ENCODE data around the gene CASKIN2. TPM values are rescaled to one million over a fixed set of nuclear protein-coding genes. Genes with fewer than 3 reads are reported as not detected.

Gene CASKIN2
- polyA plus RNA-seq, 3 donors: 0.33 TPM; not detected in 2

GRCh38 chr17:75517297-75517865 is 2.0 kb upstream of the CASKIN2 start:
- H3K9ac ChIP-seq (ENCODE audit: insufficient read depth, low read length, poor library complexity, severe bottlenecking): no peak overlapping the region
- peaks cover 0 to 3% (median 0%) of the 10 kb centered on the region in 7 donors for H3K9me3 Mint-ChIP-seq
- H3K79me2 ChIP-seq (ENCODE audit: insufficient read depth, low read length): no peaks in the 10 kb centered on the region
- H3K4me1 Mint-ChIP-seq: peaks cover 18% of the 10 kb centered on the region
- peaks cover 12 to 38% (median 23%) of the 10 kb centered on the region in 3 donors for H3K27me3 Mint-ChIP-seq (ENCODE audit: low read depth in 3 of 3)
- peak overlapping the region; percentile 76 to 87 for H3K4me3 Mint-ChIP-seq
- no peak for DNase-seq
- H3K36me3 ChIP-seq (replicated peaks in 1 of 2; ENCODE audit: control insufficient read depth in 1 of 2, insufficient read depth in 2 of 2, low read length in 2 of 2): no peaks in the 10 kb centered on the region
- WGBS (ENCODE audit: insufficient coverage): 47% methylated on average over 8 of the region's 10 CpGs
- peaks cover 15 to 24% of the 10 kb centered on the region in 2 donors for H3K36me3 Mint-ChIP-seq
- intact Hi-C loops (cut with micrococcal nuclease): loop anchor here (2.0 to 5.0 kb wide), 4 partner anchors 55 to 71 kb away; partner anchors contain the start of genes MYO15B (in 1 of the 2) and TMEM94 (in 1 of the 2)
- no peaks in the 10 kb centered on the region for H4K20me1 ChIP-seq (ENCODE audit: insufficient read depth, low read length)
- H3K4me2 ChIP-seq (replicated peaks; ENCODE audit: extremely low read depth, low read length, poor library complexity, severe bottlenecking): peak overlapping the region; percentile 99
- no peak for TF ChIP-seq CTCF (IDR thresholded peaks at IDR 0.05)
- H3K4me3 ChIP-seq (replicated peaks in 1 of 3; ENCODE audit: low read depth in 2 of 3, low read length in 3 of 3): peak overlapping the region; percentile 49 to 92 (median 63)
- H3K27me3 ChIP-seq (ENCODE audit: control insufficient read depth in 2 of 2, insufficient read depth in 2 of 2, low read length in 2 of 2): peaks cover 3 to 28% of the 10 kb centered on the region in 2 donors
- H2AFZ ChIP-seq (ENCODE audit: insufficient read depth, low read depth, low read length, poor library complexity, severe bottlenecking): peak overlapping the region; percentile 90
- H3K4me1 ChIP-seq (ENCODE audit: control insufficient read depth in 1 of 2, insufficient read depth in 2 of 2, low read length in 2 of 2): peaks cover 18 to 38% of the 10 kb centered on the region in 2 donors
- H3K27ac Mint-ChIP-seq: no peak overlapping the region
- no peak overlapping the region for H3K27ac ChIP-seq (ENCODE audit: low read depth in 1 of 2, low read length in 2 of 2)
- no peaks in the 10 kb centered on the region for H3K9me3 ChIP-seq (replicated peaks in 1 of 2; ENCODE audit: control insufficient read depth in 1 of 2, insufficient read depth in 1 of 2, low read length in 2 of 2)

GRCh38 chr17:75516619-75517296 is 1.4 kb upstream of the CASKIN2 start:
- Mint-ChIP-seq H3K36me3 (peaks cover 11 to 18% of the 10 kb centered on the region in 2 donors), H3K4me3 (peak overlapping the region; percentile 76 to 87), H3K27me3 (ENCODE audit: low read depth in 3 of 3) (peaks cover 12 to 38% (median 21%) of the 10 kb centered on the region in 3 donors), H3K9me3 (peaks cover 0 to 3% (median 0%) of the 10 kb centered on the region in 7 donors), H3K27ac (no peak overlapping the region), H3K4me1 (peaks cover 18% of the 10 kb centered on the region)
- Histone ChIP-seq H4K20me1 (ENCODE audit: insufficient read depth, low read length) (no peaks in the 10 kb centered on the region), H3K27ac (ENCODE audit: low read depth in 1 of 2, low read length in 2 of 2) (no peak overlapping the region), H3K79me2 (ENCODE audit: insufficient read depth, low read length) (no peaks in the 10 kb centered on the region), H3K36me3 (replicated peaks in 1 of 2; ENCODE audit: control insufficient read depth in 1 of 2, insufficient read depth in 2 of 2, low read length in 2 of 2) (no peaks in the 10 kb centered on the region), H3K4me1 (ENCODE audit: control insufficient read depth in 1 of 2, insufficient read depth in 2 of 2, low read length in 2 of 2) (peaks cover 18 to 38% of the 10 kb centered on the region in 2 donors), H3K9me3 (replicated peaks in 1 of 2; ENCODE audit: control insufficient read depth in 1 of 2, insufficient read depth in 1 of 2, low read length in 2 of 2) (no peaks in the 10 kb centered on the region), H3K27me3 (ENCODE audit: control insufficient read depth in 2 of 2, insufficient read depth in 2 of 2, low read length in 2 of 2) (peaks cover 3 to 28% of the 10 kb centered on the region in 2 donors), H2AFZ (ENCODE audit: insufficient read depth, low read depth, low read length, poor library complexity, severe bottlenecking) (peak overlapping the region; percentile 90), H3K4me2 (replicated peaks; ENCODE audit: extremely low read depth, low read length, poor library complexity, severe bottlenecking) (peak overlapping the region; percentile 99), H3K4me3 (replicated peaks in 1 of 3; ENCODE audit: low read depth in 2 of 3, low read length in 3 of 3) (peak overlapping the region; percentile 49 to 92 (median 63)), H3K9ac (ENCODE audit: insufficient read depth, low read length, poor library complexity, severe bottlenecking) (peak overlapping the region; percentile 57)
- under 1% methylated on average over 54 of the region's 65 CpGs for WGBS (ENCODE audit: insufficient coverage)
- DNase-seq: no peak
- intact Hi-C loops (cut with micrococcal nuclease): loop anchor here (2.0 to 5.0 kb wide), 4 partner anchors 56 to 72 kb away; partner anchors contain the start of genes MYO15B (in 1 of the 2) and TMEM94 (in 1 of the 2)
- TF ChIP-seq CTCF (IDR thresholded peaks at IDR 0.05): no peak

All from CD14-positive monocyte (primary cell).